Measurements from ENCODE around the gene STX4. TPM values are rescaled to one million over a fixed set of nuclear protein-coding genes. Genes with fewer than 3 reads are reported as not detected.

The STX4 gene
- total RNA-seq, 2 donors from 2014 or later, result 85.1 to 92.0 TPM

DNA sequence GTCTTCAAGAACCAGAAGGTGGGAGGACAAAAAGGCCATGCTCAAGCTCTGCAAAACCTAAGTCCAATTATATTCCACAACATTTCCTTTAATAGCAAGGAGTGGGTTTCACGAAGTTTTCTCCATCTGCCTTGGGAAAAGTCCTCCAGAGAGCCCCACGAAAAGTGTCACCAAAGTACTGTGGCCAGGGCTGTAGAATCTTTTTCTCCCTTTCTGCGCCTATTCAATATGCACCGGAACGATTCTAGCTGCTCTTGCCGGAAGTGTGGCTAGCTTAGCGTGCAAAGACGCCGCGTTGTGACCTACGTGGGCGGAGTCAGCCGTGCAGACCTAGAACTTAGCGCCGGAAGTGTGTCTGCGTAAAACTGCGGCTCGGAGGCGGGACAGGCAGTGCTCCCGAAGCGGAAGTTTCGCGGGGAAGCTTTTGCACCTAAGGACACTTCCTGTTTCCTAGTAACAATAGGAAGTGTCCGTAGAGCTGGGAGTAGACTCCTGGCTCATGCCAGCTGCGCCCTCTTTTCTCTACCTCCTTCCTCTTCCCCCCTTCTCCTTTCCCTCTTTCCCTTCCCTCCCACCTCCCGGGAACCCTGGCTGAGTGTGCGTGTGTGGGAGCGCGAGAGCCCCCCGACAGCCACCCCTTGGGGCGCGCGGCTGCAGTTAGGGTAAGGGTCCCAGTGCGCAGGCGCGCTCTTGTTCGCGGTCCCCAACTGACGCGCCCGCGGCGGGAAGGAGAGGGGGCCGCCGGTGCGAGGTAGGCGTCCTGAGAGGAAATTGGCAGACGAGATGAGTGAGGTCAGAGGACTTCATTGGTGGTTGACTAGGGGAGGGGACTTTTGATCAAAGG is 40.8 kb downstream of the STX4 start, which contains the start of the genes ZNF646 and ZNF668:
Gene ZNF646 (plus strand): TSS at position 453 of the 844 bp plus-strand sequence. CDS start 1,903 bp downstream, outside the sequence.
Gene ZNF668 (minus strand): TSS at position 271 of the 844 bp plus-strand sequence. CDS start 9,781 bp downstream, outside the sequence.
- Mint-ChIP-seq H3K4me1 (ENCODE audit: low read depth in 2 of 2) (peaks cover 36 to 37% of the 10 kb centered on the region in 2 donors), H3K4me3 (peak within 1 kb of the TSS; percentile 98), H3K36me3 (peaks cover 13% of the 10 kb centered on the region), H3K27ac (peak within 1 kb of the TSS; percentile 92 to 93), H3K9me3 (no peaks in the 10 kb centered on the region), H3K27me3 (no peaks in the 10 kb centered on the region)
- DNase-seq (ENCODE audit: low spot score) (peak; percentile 99), ATAC-seq (peak; percentile 89 to 93)

GRCh38 chr16:31074814-31075183 is 41.4 kb downstream of the STX4 start:
- peak overlapping the region; percentile 92 to 93 for H3K27ac Mint-ChIP-seq
- peak overlapping the region; percentile 98 for H3K4me3 Mint-ChIP-seq
- no peak for ATAC-seq
- H3K27me3 Mint-ChIP-seq, result no peaks in the 10 kb centered on the region
- no peaks in the 10 kb centered on the region for H3K9me3 Mint-ChIP-seq
- no peak for DNase-seq (ENCODE audit: low spot score)
- peaks cover 33 to 37% of the 10 kb centered on the region in 2 donors for H3K4me1 Mint-ChIP-seq (ENCODE audit: low read depth in 2 of 2)
- H3K36me3 Mint-ChIP-seq, result peaks cover 13% of the 10 kb centered on the region

GRCh38 chr16:31076319-31076718 is 43.0 kb downstream of the STX4 start:
- H3K27me3 Mint-ChIP-seq, result no peaks in the 10 kb centered on the region
- H3K4me1 Mint-ChIP-seq (ENCODE audit: low read depth in 2 of 2), result peaks cover 33 to 37% of the 10 kb centered on the region in 2 donors
- peaks cover 13% of the 10 kb centered on the region for H3K36me3 Mint-ChIP-seq
- H3K27ac Mint-ChIP-seq, result peak overlapping the region in 1 of 2 donors; percentile 39
- no peak for DNase-seq (ENCODE audit: low spot score)
- H3K4me3 Mint-ChIP-seq, result no peak overlapping the region
- no peak for ATAC-seq
- H3K9me3 Mint-ChIP-seq, result no peaks in the 10 kb centered on the region

GRCh38 chr16:31077024-31077423 is 43.7 kb downstream of the STX4 start:
- Mint-ChIP-seq H3K27me3 (no peaks in the 10 kb centered on the region), H3K27ac (no peak overlapping the region), H3K36me3 (peaks cover 13% of the 10 kb centered on the region), H3K4me1 (ENCODE audit: low read depth in 2 of 2) (peaks cover 27 to 31% of the 10 kb centered on the region in 2 donors), H3K4me3 (no peak overlapping the region), H3K9me3 (no peaks in the 10 kb centered on the region)
- DNase-seq (ENCODE audit: low spot score) (no peak), ATAC-seq (no peak)

DNA sequence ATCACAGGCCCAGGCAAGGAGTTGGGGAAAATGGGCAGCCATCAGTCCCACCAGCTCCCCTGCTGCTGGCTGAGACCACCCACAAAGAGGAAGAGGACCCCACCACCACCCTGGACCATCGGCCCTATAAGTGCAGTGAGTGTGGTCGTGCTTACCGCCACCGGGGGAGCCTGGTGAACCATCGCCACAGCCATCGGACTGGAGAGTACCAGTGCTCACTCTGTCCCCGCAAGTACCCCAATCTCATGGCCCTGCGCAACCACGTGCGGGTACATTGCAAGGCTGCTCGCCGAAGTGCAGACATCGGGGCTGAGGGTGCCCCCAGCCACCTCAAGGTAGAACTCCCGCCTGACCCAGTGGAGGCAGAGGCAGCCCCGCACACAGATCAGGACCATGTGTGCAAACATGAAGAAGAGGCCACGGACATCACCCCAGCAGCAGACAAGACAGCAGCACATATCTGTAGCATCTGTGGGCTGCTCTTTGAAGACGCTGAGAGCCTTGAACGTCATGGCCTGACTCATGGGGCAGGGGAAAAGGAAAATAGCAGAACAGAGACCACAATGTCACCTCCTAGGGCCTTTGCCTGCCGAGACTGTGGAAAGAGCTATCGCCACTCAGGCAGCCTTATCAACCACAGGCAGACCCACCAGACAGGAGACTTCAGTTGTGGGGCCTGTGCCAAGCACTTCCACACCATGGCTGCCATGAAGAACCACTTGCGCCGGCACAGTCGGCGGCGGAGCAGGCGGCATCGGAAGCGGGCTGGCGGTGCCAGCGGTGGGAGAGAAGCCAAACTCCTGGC is 44.4 kb downstream of the STX4 start:
- H3K27ac Mint-ChIP-seq, result no peak overlapping the region
- H3K4me1 Mint-ChIP-seq (ENCODE audit: low read depth in 2 of 2), result peaks cover 25 to 30% of the 10 kb centered on the region in 2 donors
- no peak overlapping the region for H3K4me3 Mint-ChIP-seq
- peaks cover 8% of the 10 kb centered on the region for H3K36me3 Mint-ChIP-seq
- H3K9me3 Mint-ChIP-seq, result no peaks in the 10 kb centered on the region
- H3K27me3 Mint-ChIP-seq, result no peaks in the 10 kb centered on the region
- no peak for ATAC-seq
- no peak for DNase-seq (ENCODE audit: low spot score)

GRCh38 chr16:31078597-31079341 is 45.4 kb downstream of the STX4 start:
- Mint-ChIP-seq H3K36me3 (peaks cover 7% of the 10 kb centered on the region), H3K9me3 (no peaks in the 10 kb centered on the region), H3K27ac (peak overlapping the region in 1 of 2 donors; percentile 35), H3K4me1 (ENCODE audit: low read depth in 2 of 2) (peaks cover 23 to 29% of the 10 kb centered on the region in 2 donors), H3K27me3 (no peaks in the 10 kb centered on the region), H3K4me3 (no peak overlapping the region)
- DNase-seq (ENCODE audit: low spot score) (no peak), ATAC-seq (no peak)

DNA sequence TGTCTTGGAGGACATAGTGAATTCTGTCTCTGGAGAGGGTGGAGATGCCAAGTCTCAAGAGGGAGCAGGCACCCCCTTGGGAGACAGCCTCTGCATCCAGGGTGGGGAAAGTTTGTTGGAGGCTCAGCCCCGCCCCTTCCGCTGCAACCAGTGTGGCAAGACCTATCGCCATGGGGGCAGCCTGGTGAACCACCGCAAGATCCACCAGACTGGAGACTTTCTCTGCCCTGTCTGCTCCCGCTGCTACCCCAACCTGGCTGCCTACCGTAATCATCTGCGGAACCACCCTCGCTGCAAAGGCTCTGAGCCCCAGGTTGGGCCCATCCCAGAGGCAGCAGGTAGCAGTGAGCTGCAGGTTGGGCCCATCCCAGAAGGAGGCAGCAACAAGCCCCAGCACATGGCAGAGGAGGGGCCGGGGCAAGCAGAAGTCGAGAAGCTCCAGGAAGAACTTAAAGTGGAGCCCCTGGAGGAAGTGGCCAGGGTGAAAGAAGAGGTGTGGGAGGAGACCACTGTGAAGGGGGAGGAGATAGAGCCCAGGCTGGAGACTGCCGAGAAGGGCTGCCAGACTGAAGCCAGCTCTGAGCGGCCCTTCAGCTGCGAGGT is 46.1 kb downstream of the STX4 start:
- H3K27me3 Mint-ChIP-seq, result no peaks in the 10 kb centered on the region
- H3K27ac Mint-ChIP-seq, result peak overlapping the region in 1 of 2 donors; percentile 35
- peaks cover 6% of the 10 kb centered on the region for H3K36me3 Mint-ChIP-seq
- DNase-seq (ENCODE audit: low spot score) (no peak), ATAC-seq (peak in 1 of 2 donors; percentile 61)
- H3K4me1 Mint-ChIP-seq (ENCODE audit: low read depth in 2 of 2), result peaks cover 21 to 29% of the 10 kb centered on the region in 2 donors
- H3K4me3 Mint-ChIP-seq, result no peak overlapping the region
- H3K9me3 Mint-ChIP-seq, result no peaks in the 10 kb centered on the region

GRCh38 chr16:31080035-31080629 is 46.8 kb downstream of the STX4 start:
- Mint-ChIP-seq H3K36me3 (no peaks in the 10 kb centered on the region), H3K9me3 (no peaks in the 10 kb centered on the region), H3K4me3 (no peak overlapping the region), H3K27ac (peak overlapping the region in 1 of 2 donors; percentile 35), H3K27me3 (no peaks in the 10 kb centered on the region), H3K4me1 (ENCODE audit: low read depth in 2 of 2) (peaks cover 14 to 22% of the 10 kb centered on the region in 2 donors)
- DNase-seq (ENCODE audit: low spot score) (no peak), ATAC-seq (no peak)

DNA sequence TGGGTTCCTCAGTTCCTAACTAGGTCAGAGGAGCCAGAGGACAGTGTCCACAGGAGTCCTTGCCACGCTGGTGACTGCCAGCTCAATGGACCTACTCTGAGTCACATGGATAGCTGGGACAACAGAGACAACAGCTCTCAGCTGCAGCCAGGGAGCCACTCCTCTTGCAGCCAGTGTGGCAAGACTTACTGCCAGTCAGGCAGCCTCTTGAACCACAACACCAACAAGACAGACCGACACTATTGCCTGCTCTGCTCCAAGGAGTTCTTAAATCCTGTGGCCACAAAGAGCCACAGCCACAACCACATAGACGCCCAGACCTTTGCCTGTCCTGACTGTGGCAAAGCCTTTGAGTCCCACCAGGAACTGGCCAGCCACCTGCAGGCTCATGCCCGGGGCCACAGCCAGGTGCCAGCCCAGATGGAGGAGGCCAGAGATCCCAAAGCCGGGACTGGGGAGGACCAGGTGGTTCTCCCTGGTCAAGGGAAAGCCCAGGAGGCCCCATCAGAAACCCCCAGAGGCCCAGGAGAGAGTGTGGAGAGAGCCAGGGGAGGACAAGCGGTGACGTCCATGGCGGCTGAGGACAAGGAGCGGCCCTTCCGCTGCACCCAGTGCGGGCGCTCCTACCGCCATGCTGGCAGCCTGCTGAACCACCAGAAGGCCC is 47.5 kb downstream of the STX4 start:
- ATAC-seq (no peak), DNase-seq (ENCODE audit: low spot score) (no peak)
- Mint-ChIP-seq H3K4me1 (ENCODE audit: low read depth in 2 of 2) (peaks cover 13 to 25% of the 10 kb centered on the region in 2 donors), H3K36me3 (no peaks in the 10 kb centered on the region), H3K4me3 (no peak overlapping the region), H3K27me3 (no peaks in the 10 kb centered on the region), H3K9me3 (no peaks in the 10 kb centered on the region), H3K27ac (no peak overlapping the region)

GRCh38 chr16:31081428-31082351 is 48.3 kb downstream of the STX4 start:
- no peaks in the 10 kb centered on the region for H3K27me3 Mint-ChIP-seq
- H3K27ac Mint-ChIP-seq, result no peak overlapping the region
- H3K4me3 Mint-ChIP-seq, result no peak overlapping the region

GRCh38 chr16:31082368-31083045 is 49.1 kb downstream of the STX4 start:
- Mint-ChIP-seq H3K9me3 (no peaks in the 10 kb centered on the region), H3K4me1 (ENCODE audit: low read depth in 2 of 2) (peaks cover 13 to 25% of the 10 kb centered on the region in 2 donors), H3K27ac (no peak overlapping the region), H3K27me3 (no peaks in the 10 kb centered on the region), H3K4me3 (no peak overlapping the region), H3K36me3 (no peaks in the 10 kb centered on the region)
- ATAC-seq (no peak), DNase-seq (ENCODE audit: low spot score) (no peak)

More at GRCh38 chr16:31081428-31082351, 48.3 kb downstream of the STX4 start:
- Mint-ChIP-seq H3K4me1 (ENCODE audit: low read depth in 2 of 2) (peaks cover 13 to 25% of the 10 kb centered on the region in 2 donors), H3K9me3 (no peaks in the 10 kb centered on the region), H3K36me3 (no peaks in the 10 kb centered on the region)
- no peak for ATAC-seq
- no peak for DNase-seq (ENCODE audit: low spot score)

Data from natural killer cell treated with Interleukin-12 subunit alpha and Interleukin-12 subunit beta and Interleukin-15 and Interleukin-18, amount 100 ng/mL, for 72 hours (primary cell).